ENCODE measurements around the gene ACTL9. TPM values are rescaled to one million over a fixed set of nuclear protein-coding genes. Genes with fewer than 3 reads are reported as not detected.

Gene ACTL9
- total RNA-seq, 1 donor from 2014 or later, result not detected

DNA sequence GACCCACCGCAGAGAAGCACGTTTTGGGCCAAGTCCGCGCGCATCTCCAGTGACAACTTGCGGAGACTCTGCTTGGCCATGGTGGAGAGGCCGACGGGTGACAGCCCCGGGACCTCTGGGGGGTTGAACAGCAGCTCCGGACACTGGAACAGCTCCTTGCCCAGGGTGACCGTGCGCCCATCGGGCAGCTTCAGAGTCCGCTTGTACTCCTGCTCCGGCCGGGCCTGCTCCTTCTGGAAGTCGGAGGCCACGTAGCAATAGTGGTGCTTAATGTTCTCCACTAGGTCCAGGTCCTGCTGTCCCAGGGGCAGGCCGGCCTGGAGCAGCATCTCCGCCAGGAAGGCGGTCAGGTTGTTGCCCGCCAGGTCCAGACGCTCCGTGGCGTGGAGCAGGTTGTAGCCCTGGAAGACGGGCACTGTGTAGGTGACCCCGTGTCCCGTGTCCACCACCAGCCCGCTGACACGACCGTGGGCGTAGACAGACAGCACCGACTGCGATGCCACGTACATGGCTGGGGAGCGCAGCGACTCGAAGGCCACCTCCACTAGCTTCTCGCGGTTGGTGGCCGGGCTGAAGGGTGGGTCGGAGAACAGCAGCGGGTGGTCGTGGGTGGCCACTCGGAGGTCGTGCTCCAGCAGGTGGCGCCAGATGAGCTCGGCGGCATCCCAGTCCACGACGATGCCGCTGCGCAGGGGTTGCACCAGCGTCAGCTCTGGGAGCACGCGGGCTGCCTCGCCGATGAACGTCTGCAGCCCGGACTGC, 743 bp downstream of the ACTL9 start:
- no peak for DNase-seq (ENCODE audit: low read depth)
- Histone ChIP-seq H3K4me1 (ENCODE audit: insufficient read depth, low read length) (no peaks in the 10 kb centered on the region), H3K27ac (ENCODE audit: low read depth, low read length) (no peak overlapping the region), H3K4me3 (ENCODE audit: insufficient read depth, low read depth, low read length) (no peak overlapping the region), H2AFZ (ENCODE audit: low read depth, low read length) (no peak overlapping the region), H3K9me3 (ENCODE audit: insufficient read depth, low read depth, low read length) (no peaks in the 10 kb centered on the region), H3K4me2 (ENCODE audit: low read length) (no peak overlapping the region), H3K79me2 (ENCODE audit: insufficient read depth, low read length) (no peaks in the 10 kb centered on the region), H3K9ac (ENCODE audit: low read length) (no peak overlapping the region), H4K20me1 (ENCODE audit: insufficient read depth, low read length) (no peaks in the 10 kb centered on the region), H3K36me3 (ENCODE audit: insufficient read depth, low read length) (no peaks in the 10 kb centered on the region), H3K27me3 (ENCODE audit: insufficient read depth, low read length) (no peaks in the 10 kb centered on the region)
- H3K4me1 Mint-ChIP-seq (ENCODE audit: low read depth, unreplicated experiment), result no peaks in the 10 kb centered on the region
- H3K4me3 Mint-ChIP-seq (ENCODE audit: unreplicated experiment), result no peak overlapping the region
- H3K27ac Mint-ChIP-seq (ENCODE audit: unreplicated experiment), result no peak overlapping the region
- H3K36me3 Mint-ChIP-seq (ENCODE audit: low read depth, unreplicated experiment), result no peaks in the 10 kb centered on the region
- peaks cover 24% of the 10 kb centered on the region for H3K9me3 Mint-ChIP-seq (ENCODE audit: unreplicated experiment)
- TF ChIP-seq EZH2 (IDR thresholded peaks at IDR 0.05; ENCODE audit: insufficient read depth, low read length), result no peak
- TF ChIP-seq, protein P1, sequence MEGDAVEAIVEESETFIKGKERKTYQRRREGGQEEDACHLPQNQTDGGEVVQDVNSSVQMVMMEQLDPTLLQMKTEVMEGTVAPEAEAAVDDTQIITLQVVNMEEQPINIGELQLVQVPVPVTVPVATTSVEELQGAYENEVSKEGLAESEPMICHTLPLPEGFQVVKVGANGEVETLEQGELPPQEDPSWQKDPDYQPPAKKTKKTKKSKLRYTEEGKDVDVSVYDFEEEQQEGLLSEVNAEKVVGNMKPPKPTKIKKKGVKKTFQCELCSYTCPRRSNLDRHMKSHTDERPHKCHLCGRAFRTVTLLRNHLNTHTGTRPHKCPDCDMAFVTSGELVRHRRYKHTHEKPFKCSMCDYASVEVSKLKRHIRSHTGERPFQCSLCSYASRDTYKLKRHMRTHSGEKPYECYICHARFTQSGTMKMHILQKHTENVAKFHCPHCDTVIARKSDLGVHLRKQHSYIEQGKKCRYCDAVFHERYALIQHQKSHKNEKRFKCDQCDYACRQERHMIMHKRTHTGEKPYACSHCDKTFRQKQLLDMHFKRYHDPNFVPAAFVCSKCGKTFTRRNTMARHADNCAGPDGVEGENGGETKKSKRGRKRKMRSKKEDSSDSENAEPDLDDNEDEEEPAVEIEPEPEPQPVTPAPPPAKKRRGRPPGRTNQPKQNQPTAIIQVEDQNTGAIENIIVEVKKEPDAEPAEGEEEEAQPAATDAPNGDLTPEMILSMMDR (IDR thresholded peaks at IDR 0.05; ENCODE audit: insufficient read depth, low read depth, low read length), result no peak
- no peaks in the 10 kb centered on the region for H3K27me3 Mint-ChIP-seq (ENCODE audit: low read depth, unreplicated experiment)
- no peak for FAIRE-seq

DNA sequence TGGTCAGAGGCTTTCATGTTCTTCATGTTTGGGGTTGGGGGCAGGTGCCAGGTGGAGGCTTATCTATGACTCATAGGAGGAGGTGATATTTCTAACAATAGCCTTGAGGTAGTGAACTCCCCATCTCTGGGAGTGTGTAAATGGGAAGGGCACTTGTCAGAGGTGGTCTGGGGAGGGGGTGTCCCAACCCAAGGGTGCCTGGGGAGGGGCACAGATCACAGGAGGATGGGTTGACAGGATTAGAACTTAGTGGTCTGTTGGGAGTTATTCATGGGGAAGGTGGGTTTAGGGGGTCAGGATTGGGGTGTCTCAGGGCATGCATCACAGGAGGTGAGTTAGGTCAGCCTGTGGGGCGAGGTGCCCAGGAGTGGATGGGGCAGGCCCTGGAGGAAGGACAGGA, 1.6 kb downstream of the ACTL9 start:
- Histone ChIP-seq H3K27ac (ENCODE audit: low read depth, low read length) (no peak overlapping the region), H3K9ac (ENCODE audit: low read length) (no peak overlapping the region), H3K27me3 (ENCODE audit: insufficient read depth, low read length) (no peaks in the 10 kb centered on the region), H3K79me2 (ENCODE audit: insufficient read depth, low read length) (no peaks in the 10 kb centered on the region), H4K20me1 (ENCODE audit: insufficient read depth, low read length) (no peaks in the 10 kb centered on the region), H3K4me2 (ENCODE audit: low read length) (no peak overlapping the region), H3K4me1 (ENCODE audit: insufficient read depth, low read length) (no peaks in the 10 kb centered on the region), H3K9me3 (ENCODE audit: insufficient read depth, low read depth, low read length) (no peaks in the 10 kb centered on the region), H3K4me3 (ENCODE audit: insufficient read depth, low read depth, low read length) (no peak overlapping the region), H3K36me3 (ENCODE audit: insufficient read depth, low read length) (no peaks in the 10 kb centered on the region), H2AFZ (ENCODE audit: low read depth, low read length) (no peak overlapping the region)
- no peak overlapping the region for H3K27ac Mint-ChIP-seq (ENCODE audit: unreplicated experiment)
- no peak overlapping the region for H3K4me3 Mint-ChIP-seq (ENCODE audit: unreplicated experiment)
- H3K36me3 Mint-ChIP-seq (ENCODE audit: low read depth, unreplicated experiment), result no peaks in the 10 kb centered on the region
- peaks cover 29% of the 10 kb centered on the region for H3K9me3 Mint-ChIP-seq (ENCODE audit: unreplicated experiment)
- H3K4me1 Mint-ChIP-seq (ENCODE audit: low read depth, unreplicated experiment), result no peaks in the 10 kb centered on the region
- DNase-seq (ENCODE audit: low read depth) (no peak), FAIRE-seq (no peak)
- H3K27me3 Mint-ChIP-seq (ENCODE audit: low read depth, unreplicated experiment), result no peaks in the 10 kb centered on the region
- TF ChIP-seq, protein P1 (IDR thresholded peaks at IDR 0.05; ENCODE audit: insufficient read depth, low read depth, low read length), result no peak
- no peak for TF ChIP-seq EZH2 (IDR thresholded peaks at IDR 0.05; ENCODE audit: insufficient read depth, low read length)

DNA sequence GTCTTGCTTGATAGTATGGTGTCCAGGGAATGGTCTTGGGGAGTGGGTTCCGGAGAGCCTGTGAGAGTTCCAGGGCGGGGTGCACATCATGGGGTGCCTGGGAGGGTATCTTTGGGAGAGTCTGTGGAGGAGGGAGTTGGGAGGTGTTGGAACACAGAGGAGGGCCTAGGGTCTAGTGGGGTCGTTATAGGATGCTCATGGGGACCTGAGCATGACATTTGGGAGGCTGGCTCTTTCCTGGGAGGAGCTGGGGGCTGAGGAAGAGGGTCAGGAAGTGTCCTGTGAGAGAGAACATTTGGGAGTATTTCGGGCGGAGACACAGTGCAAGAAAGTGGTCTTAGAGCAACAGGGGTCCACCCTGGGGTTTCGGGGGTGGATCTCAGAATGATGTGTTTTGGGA, 2.7 kb downstream of the ACTL9 start:
- peaks cover 31% of the 10 kb centered on the region for H3K9me3 Mint-ChIP-seq (ENCODE audit: unreplicated experiment)
- H3K27ac Mint-ChIP-seq (ENCODE audit: unreplicated experiment), result no peak overlapping the region
- no peaks in the 10 kb centered on the region for H3K36me3 ChIP-seq (ENCODE audit: insufficient read depth, low read length)
- H2AFZ ChIP-seq (ENCODE audit: low read depth, low read length), result no peak overlapping the region
- no peak for DNase-seq (ENCODE audit: low read depth)
- no peak overlapping the region for H3K27ac ChIP-seq (ENCODE audit: low read depth, low read length)
- no peak overlapping the region for H3K4me3 ChIP-seq (ENCODE audit: insufficient read depth, low read depth, low read length)
- H3K9me3 ChIP-seq (ENCODE audit: insufficient read depth, low read depth, low read length), result no peaks in the 10 kb centered on the region
- FAIRE-seq, result no peak
- H3K9ac ChIP-seq (ENCODE audit: low read length), result no peak overlapping the region
- H3K27me3 Mint-ChIP-seq (ENCODE audit: low read depth, unreplicated experiment), result no peaks in the 10 kb centered on the region
- no peak for TF ChIP-seq EZH2 (IDR thresholded peaks at IDR 0.05; ENCODE audit: insufficient read depth, low read length)
- TF ChIP-seq, protein P1 (IDR thresholded peaks at IDR 0.05; ENCODE audit: insufficient read depth, low read depth, low read length), result no peak
- no peaks in the 10 kb centered on the region for H3K4me1 ChIP-seq (ENCODE audit: insufficient read depth, low read length)
- no peaks in the 10 kb centered on the region for H3K27me3 ChIP-seq (ENCODE audit: insufficient read depth, low read length)
- H3K4me1 Mint-ChIP-seq (ENCODE audit: low read depth, unreplicated experiment), result no peaks in the 10 kb centered on the region
- no peak overlapping the region for H3K4me3 Mint-ChIP-seq (ENCODE audit: unreplicated experiment)
- no peak overlapping the region for H3K4me2 ChIP-seq (ENCODE audit: low read length)
- H3K36me3 Mint-ChIP-seq (ENCODE audit: low read depth, unreplicated experiment), result no peaks in the 10 kb centered on the region
- H3K79me2 ChIP-seq (ENCODE audit: insufficient read depth, low read length), result no peaks in the 10 kb centered on the region
- no peaks in the 10 kb centered on the region for H4K20me1 ChIP-seq (ENCODE audit: insufficient read depth, low read length)
